Endothelial cell (in vitro differentiated cells): ENCODE data around the gene NCKAP1. TPM values are rescaled to one million over a fixed set of nuclear protein-coding genes. Genes with fewer than 3 reads are reported as not detected.
A peak's percentile ranks its signal among the peaks of the same experiment; 100 is the strongest.

Experiments used
- DNase-seq: peaks from one replicate; pipeline ENCODE4 v3.0.0; 2021; ENCODE audit warnings: low spot score
- H3K27ac Mint-ChIP-seq: one replicate; pipeline ENCODE4 v1.8.0; 2021; ENCODE audit warnings: mixed read lengths, inconsistent platforms; ENCODE audit not compliant: unreplicated experiment
- H3K27me3 Mint-ChIP-seq: one replicate; pipeline ENCODE4 v1.8.0; 2021; ENCODE audit warnings: mild to moderate bottlenecking, moderate library complexity, mixed read lengths, inconsistent platforms; ENCODE audit not compliant: unreplicated experiment
- H3K36me3 Mint-ChIP-seq: one replicate; pipeline ENCODE4 v1.8.0; 2021; ENCODE audit warnings: mild to moderate bottlenecking, low read depth, mixed read lengths, inconsistent platforms; ENCODE audit not compliant: unreplicated experiment
- H3K4me1 Mint-ChIP-seq: one replicate; pipeline ENCODE4 v1.8.0; 2021; ENCODE audit warnings: mild to moderate bottlenecking, mixed read lengths, inconsistent platforms; ENCODE audit not compliant: unreplicated experiment
- H3K4me3 Mint-ChIP-seq: one replicate; pipeline ENCODE4 v1.8.0; 2021; ENCODE audit warnings: mild to moderate bottlenecking, mixed read lengths, inconsistent platforms; ENCODE audit not compliant: unreplicated experiment
- H3K9me3 Mint-ChIP-seq: one replicate; pipeline ENCODE4 v1.8.0; 2021; ENCODE audit warnings: mixed read lengths, inconsistent platforms; ENCODE audit not compliant: unreplicated experiment
- CTCF ChIP-seq: fragments of 200-600 bp; sonication (generic); IDR thresholded peaks from one replicate; pipeline ENCODE4 v1.5.0; 2021; ENCODE audit warnings: antibody characterized with exemption; ENCODE audit not compliant: unreplicated experiment
- total RNA-seq: library from RNA; stranded (reverse); fragmentation: NEBNext Ultra II Directional; extraction: Animal tissue kit (Norgen Biotek cat#: 25700); gene quantifications from one replicate; pipeline ENCODE4 v1.2.1, GENCODE V29; 2021; ENCODE audit not compliant: unreplicated experiment

NCKAP1 gene
- total RNA-seq, 1 donor from 2014 or later: 171 TPM

GRCh38 chr2:183078464-183079138 is 40.3 kb upstream of the NCKAP1 start, which contains the start of gene DUSP19:
Gene DUSP19, plus strand, starts transcription at chr2:183078747. Its CDS starts 187 bp downstream, at chr2:183078934.
- Mint-ChIP-seq H3K27me3 (peaks cover 3% of the 10 kb centered on the region), H3K27ac (peak within 1 kb of the TSS; percentile 93)

GRCh38 chr2:183078163-183078463 is 39.9 kb upstream of the NCKAP1 start:
- no peak for DNase-seq
- peaks cover 3% of the 10 kb centered on the region for H3K27me3 Mint-ChIP-seq
- no peaks in the 10 kb centered on the region for H3K9me3 Mint-ChIP-seq
- H3K4me3 Mint-ChIP-seq: peak overlapping the region; percentile 92
- no peak for TF ChIP-seq CTCF
- no peaks in the 10 kb centered on the region for H3K36me3 Mint-ChIP-seq
- peaks cover 7% of the 10 kb centered on the region for H3K4me1 Mint-ChIP-seq
- peak overlapping the region; percentile 93 for H3K27ac Mint-ChIP-seq

More at GRCh38 chr2:183078464-183079138, 40.3 kb upstream of the NCKAP1 start, which contains the start of gene DUSP19:
- peak within 1 kb of the TSS; percentile 92 for H3K4me3 Mint-ChIP-seq
- H3K36me3 Mint-ChIP-seq: no peaks in the 10 kb centered on the region
- peaks cover 7% of the 10 kb centered on the region for H3K4me1 Mint-ChIP-seq
- TF ChIP-seq CTCF: no peak
- DNase-seq: peak; percentile 85
- no peaks in the 10 kb centered on the region for H3K9me3 Mint-ChIP-seq

- no peak for DNase-seq
- H3K4me1 Mint-ChIP-seq: no peaks in the 10 kb centered on the region
- H3K27ac Mint-ChIP-seq: no peak overlapping the region
- TF ChIP-seq CTCF: no peak
- H3K27me3 Mint-ChIP-seq: peaks cover 1% of the 10 kb centered on the region
- peaks cover 3% of the 10 kb centered on the region for H3K36me3 Mint-ChIP-seq
- no peak overlapping the region for H3K4me3 Mint-ChIP-seq
- no peaks in the 10 kb centered on the region for H3K9me3 Mint-ChIP-seq
Measured at GRCh38 chr2:183072177-183072576, 33.9 kb upstream of the NCKAP1 start.

- TF ChIP-seq CTCF: peak; percentile 26
- DNase-seq: peak; percentile 58
- Mint-ChIP-seq H3K4me3 (no peak overlapping the region), H3K9me3 (no peaks in the 10 kb centered on the region), H3K27me3 (peaks cover 3% of the 10 kb centered on the region), H3K36me3 (peaks cover 3% of the 10 kb centered on the region), H3K4me1 (no peaks in the 10 kb centered on the region), H3K27ac (no peak overlapping the region)
Measured at GRCh38 chr2:183070942-183071844, 32.9 kb upstream of the NCKAP1 start.

- H3K27ac Mint-ChIP-seq: no peak overlapping the region
Measured at GRCh38 chr2:183069174-183069573, 30.9 kb upstream of the NCKAP1 start.

More at GRCh38 chr2:183069174-183069573, 30.9 kb upstream of the NCKAP1 start:
- H3K4me1 Mint-ChIP-seq: no peaks in the 10 kb centered on the region
- H3K27me3 Mint-ChIP-seq: peaks cover 3% of the 10 kb centered on the region
- H3K36me3 Mint-ChIP-seq: peaks cover 3% of the 10 kb centered on the region
- no peak for TF ChIP-seq CTCF
- H3K9me3 Mint-ChIP-seq: no peaks in the 10 kb centered on the region
- no peak for DNase-seq
- no peak overlapping the region for H3K4me3 Mint-ChIP-seq
